HG03469 (cell line): ENCODE results near the gene TM4SF18.
"Not testable (repeated sequence)": the region's sequence is repeated elsewhere in the genome, so short reads cannot be mapped to it uniquely, and the experiment has no call there.

Experiments used
- ATAC-seq: cut with Tn5 transposase; IDR thresholded peaks from one replicate; pipeline ENCODE4 v1.9.1; 2021; ENCODE audit warnings: mild to moderate bottlenecking, moderate library complexity, moderate number of reproducible peaks; ENCODE audit not compliant: unreplicated experiment

The TM4SF18 gene

DNA sequence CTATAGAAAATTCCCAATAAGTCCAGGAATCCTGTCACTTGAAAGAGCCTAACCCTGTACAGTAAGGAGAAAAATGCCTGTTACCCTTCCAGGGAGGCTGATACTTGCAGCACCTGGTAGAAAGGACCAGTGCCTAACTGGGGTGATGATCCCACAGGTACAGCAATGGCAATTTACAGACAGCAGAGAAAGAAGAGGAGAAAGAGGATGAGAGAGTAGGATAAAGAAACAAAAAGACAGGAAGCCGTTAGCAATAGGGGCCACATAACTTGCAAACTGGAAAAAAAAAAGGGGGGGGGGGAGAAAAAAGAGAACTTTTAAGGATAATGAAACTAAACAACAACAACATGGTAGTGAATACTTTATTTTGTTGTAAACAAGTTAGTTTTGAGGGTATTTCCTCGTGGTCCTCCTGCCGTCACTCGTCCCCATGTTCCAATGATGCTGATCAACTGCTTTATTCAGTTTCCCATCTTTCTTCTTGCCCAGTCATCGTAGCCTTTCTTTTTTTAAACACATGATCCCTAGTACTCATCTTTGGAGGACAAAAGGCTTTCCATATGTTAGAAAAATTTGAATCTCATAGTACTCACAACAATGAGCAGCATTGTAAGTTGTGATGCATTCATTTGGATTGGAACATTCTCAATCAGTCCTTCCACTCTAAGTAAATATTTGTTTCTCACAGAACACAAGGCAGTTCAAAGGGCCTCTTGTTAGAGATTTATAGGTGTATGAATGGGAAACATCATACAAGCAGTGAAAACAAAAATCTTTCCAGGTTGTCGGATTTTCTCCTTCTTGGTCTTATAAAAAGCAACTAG lies 35.5 kb upstream of the TM4SF18 start:
- ATAC-seq: no peak

DNA sequence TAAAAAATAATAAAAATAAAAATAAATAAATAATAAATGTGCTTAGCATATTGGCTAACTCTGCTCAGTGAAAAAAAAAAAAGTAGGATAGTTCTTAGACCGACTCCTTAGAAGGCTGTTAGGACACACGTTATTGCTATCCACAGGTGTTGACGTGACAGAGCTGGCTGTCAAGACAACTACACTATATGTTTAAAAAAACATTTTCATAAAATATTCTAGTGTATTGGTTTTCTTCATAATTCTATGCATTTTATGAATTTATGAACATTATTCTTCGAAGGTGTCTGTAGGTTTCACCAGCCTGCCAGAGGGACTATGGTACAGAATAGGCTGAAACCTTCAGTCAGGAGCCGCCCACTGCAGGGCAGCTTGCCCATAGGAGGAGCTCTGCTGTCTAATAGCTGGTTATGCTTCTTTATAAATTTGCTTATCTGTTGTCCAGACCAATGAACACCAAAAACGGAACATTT lies 34.8 kb upstream of the TM4SF18 start:
- ATAC-seq: no peak

DNA sequence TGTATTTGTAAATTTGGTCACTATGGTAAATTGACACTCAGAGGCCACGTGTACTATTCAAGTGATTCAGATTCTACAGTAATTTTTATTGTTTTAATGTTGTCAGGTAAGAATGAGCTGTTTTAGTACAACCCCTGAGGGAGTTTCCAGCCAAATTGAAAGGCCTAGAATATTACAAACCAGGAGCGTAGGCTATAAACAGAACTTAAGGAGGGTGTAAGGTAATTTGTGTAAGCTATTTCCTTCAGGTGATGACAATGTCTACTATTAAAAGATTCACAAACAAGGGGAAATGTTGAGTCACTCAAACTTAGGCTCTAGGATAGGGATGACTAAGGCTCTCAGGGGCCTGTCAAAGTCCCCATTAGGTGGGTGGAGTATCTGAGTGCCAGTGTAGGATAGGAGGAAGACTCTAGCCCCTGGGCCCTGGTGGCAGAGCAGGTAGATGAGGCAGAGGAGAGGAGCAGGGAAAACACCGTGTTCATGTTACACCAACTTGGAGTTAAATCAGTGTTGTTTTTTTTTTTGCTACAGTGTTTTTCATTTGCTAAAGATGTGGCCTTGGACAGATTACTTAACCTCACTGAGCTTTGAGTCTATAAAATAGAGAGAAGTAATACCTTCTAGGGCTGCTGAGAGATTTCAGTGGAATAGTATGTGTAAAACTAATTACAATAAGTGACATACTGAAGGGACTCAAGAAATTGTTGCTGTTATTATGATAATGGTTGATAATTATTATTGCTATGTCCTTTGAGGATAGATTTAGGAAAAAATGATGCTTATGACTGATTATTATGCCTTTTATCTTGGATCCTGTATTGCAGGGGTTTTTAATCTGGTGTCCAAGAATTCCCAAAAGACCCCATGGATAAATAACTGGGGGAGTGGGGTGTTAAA lies 33.8 kb upstream of the TM4SF18 start:
- ATAC-seq: no peak

DNA sequence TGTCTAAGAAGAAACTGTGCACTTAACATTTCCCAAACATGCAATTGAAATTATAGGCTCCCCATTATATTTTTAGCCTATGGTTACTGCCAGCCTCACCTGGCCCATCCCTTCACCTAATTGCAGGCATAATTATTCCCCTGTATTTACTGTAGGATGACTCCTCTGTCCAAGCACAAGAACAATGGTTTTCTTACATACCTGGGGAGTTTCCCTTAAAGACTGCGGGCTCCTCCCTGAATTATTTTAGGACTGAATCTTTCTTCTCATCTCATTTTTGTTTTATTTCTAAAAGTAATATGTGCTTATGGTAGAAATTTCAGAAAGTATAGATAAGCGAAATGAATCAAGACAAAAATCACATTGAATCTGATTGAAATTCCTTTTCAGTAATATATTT lies 32.6 kb upstream of the TM4SF18 start:
- ATAC-seq: no peak

DNA sequence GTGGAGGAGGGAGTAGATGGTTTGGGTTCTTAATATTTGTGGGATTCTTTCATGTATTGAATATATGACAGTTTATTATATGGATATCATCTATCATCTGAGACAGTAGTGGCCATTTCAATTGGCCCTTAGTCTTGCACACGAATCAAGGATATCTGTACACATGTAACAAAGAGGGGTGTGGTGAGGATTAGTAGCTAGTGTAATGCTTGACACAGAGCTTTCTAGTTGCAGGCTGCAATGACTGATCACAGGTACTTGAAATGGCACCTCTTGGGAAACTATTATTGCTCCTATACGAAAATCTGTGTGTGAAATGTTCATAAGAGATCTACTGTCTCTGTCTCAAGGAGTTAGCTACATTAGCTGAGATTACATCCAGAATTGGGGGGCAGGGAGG lies 31.2 kb upstream of the TM4SF18 start:
- no peak for ATAC-seq

DNA sequence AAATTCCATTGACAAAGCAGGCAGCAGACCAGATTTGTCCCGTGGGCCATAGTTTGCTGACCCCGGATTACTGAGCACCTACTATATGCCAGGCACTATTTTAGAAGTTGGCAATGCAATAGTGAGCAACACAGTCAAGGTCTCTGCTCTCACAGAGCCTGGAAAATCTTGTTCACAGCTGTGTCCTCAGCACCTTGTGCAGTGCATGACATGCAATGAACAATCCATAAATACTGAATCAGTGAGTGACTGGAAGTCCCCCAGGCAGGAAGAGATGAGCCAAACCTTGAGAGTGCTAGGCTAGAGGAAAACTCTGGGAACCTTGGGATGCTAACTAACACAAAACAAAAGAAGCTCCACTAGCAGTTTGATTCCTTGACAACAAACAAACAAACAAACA lies 29.6 kb upstream of the TM4SF18 start:
- no peak for ATAC-seq

DNA sequence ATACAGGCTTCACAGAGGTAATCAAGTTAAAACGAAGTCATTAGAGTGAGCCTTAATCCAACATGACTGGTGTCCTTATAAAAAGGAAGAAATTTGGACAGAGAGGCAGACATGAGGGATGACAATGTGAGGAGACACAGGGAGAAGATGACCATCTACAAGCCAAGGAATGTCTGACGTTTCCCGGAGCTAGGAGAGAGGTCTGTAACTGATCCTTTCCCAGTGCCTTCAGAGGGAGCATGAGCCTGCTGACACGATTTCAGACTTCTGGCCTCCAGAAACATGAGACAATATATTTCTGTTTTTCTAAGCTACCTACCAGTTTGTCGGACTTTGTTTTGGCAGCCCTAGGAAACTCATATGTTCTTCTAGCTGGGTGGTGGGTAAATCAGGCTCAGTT lies 28.9 kb upstream of the TM4SF18 start:
- ATAC-seq: no peak

DNA sequence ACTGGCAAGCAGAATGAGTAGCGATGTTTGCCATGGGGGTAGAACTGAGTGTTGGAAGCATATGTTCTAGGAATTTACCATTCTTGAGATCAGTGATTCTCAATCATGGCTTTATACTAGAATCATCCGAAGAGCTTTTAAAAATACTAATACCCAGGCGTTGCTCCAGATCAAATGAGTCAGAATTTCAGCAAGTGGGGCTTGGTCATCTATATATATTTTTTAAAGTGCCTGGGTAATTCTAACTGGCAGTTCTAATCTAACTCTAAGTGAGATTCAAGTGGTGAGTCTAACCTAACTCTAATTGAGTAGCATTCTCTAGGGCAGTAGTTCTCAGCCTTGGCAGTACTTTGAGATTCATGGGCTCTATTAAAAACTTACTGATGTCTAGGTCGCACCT lies 23.2 kb upstream of the TM4SF18 start:
- no peak for ATAC-seq

DNA sequence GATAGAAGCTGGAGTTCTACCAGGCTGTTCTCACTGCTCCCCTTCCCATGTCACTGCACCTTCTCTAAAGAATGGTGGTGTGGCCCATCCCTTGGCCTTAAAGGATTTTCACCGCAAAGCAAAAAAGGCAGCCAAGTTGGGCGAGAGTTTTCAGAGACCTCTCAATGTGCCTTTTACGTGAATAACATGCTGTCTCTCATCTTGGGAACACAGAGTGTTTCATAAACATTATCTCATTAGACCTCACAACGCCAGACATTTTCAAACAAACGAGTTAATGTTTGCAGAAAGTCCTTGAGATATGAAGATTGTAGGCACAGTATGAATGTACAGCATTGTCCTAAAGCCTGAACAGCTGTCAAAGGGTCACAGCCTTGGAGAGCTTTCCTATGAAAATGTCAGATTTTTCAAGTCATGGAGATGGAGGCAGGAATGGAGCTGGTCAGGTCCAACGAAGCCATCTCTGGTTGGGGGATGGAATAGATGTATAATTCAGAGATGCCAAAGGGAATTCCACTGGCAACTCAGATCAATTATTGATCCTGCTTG lies 22.7 kb upstream of the TM4SF18 start:
- no peak for ATAC-seq

DNA sequence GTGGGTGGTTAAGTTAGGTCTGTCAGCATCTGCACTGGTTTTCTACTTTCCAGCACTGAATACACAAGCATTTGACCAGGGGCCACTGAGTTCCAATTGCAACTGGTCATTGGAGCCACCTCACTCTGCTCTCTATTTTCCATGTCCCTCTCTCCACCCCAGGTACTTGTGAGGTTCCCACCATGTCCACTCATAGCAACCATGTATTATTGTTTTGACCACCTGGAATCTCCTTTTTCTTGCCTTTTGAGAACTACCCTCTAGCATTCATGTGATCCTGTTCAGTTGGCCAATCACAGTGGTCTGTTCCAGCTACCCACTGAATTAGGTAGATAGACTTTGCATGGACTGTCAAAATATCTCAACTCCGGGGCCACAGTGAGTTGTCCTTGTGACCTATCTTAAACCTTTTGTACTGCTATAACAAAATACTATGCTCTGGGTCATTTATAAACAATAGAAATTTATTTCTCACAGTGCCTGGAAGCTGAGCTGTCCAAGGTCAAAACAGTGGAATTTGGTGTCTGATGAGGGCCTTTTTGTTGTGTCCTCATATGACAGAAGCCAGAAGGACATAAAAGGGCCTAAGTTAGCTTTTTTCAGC lies 20.2 kb upstream of the TM4SF18 start:
- ATAC-seq: no peak

DNA sequence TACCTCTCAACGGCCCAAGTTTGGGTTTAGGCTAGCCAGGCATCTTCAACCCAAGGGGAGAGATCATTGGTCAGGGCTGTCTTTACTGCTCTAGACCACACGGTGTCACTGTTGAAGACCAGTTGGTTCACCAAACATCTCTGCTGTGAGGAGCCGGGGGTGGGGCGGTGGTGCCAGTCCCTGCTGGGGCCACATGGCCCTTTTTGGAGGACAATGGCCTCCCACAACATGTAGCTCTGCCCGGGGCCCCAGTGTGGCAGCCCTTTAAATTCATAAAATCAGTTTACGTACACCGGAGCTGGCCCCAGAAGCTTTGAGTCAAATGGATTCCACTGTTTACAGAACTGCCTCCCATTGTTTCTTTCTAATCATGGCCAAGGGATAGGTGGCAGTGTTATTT lies 19.1 kb upstream of the TM4SF18 start:
- peak; percentile 85 for ATAC-seq

DNA sequence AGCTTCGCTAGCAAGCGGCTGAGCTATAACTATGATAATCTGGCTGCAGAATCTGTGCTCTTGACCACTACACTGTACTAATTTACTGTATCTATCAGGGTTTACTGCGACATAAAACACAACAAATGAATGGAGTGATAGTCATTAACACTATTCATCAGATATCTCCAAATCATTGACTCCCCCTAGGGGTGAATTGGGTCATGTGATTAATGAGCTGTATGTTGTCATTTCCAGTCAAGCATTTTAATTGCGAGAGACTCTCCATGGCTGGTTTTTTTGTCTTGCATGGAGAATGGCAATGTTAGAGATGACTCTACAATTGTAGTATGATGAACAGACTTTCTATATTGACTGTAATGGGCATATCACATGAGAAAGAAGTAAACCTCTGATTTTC lies 10.5 kb upstream of the TM4SF18 start:
- ATAC-seq: no peak

DNA sequence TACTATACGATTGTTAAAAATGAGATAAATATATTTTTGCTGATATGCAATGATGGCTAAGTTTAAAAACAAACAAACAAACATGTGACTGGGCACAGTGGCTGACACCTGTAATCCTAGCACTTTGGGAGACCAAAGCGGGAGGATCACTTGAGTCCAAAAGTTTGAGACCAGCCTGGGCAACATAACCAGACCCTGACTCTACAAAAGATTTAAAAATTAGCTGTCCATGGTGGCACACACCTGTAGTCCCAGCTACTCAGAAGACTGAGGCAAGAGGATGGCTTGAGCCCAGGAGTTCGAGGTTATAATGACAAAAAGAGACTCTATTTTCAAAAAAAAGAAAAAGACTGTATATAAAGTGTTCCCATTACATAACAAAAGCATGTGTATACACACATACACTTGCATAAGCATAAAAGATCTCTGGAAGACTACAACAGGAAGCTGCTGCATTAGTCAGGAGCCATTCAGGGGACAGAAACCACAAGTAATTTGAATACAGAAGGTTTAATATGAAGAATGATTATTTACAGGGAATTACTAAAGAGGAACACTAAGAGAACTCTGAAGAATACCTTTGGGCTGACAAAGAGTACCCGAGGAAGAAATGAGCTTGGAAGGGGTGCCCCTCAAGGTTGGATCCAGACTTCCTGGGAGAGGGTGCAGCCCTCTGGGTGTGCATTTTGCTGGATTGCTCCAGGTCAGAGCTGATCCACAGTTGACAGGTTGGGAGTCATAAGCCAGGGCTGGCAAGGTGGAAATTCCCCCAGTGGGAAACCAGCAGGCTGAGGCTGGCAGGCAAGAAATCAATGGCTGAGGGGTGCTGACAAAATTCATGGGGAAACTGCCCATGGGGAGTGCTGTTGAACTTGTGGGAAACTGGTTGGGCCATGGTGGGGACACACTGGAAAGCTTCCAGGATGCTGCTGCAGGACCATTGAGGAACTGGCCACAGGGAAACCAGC lies 9.3 kb upstream of the TM4SF18 start:
- no peak for ATAC-seq

DNA sequence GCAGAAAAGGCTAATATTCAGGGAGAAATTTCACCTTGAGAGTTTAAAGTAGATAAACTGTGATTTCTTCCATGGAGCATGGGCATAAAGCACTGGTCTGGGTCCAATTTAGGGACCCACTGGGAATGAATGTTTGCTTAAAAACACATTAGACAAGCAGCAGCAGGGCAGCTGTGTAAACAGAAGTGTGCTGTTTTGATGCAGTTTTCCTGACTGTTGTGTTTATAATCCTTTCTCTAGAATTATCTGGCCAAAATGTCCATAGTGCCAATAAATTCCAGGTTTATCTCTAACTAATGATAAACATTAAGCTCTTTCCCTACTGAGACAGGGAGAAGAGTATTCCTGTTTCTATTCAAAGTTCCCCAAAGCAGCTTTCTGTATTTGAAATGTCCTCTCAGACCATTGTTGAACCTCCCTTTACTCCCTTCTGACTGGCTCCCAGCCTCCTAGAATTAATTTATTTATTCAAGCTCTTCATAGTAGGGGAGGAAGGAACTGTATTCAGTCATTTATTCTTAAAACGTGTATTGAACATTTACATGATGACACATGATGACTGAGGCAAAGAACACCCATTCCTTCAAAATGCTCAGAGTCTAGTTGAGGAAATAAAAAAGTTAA lies 7.0 kb upstream of the TM4SF18 start:
- no peak for ATAC-seq

DNA sequence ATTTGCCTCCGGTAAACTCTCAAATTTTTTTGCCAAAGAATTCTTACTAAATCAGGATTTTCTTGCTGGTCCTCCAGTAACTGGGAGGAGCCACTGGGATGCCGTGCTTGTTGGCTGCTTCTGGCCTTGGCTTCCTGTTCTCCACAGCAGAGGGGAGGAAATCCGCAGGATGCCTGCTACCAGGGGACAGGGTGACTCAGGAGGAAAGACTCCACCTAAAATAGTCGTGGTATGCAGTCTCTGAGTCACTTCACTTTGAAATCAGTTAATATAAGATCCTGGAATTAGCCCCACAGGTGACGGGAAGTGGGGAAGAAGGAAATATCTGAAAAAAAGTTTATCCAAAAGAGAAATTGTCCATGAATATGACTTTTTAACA lies 6.5 kb upstream of the TM4SF18 start:
- no peak for ATAC-seq

DNA sequence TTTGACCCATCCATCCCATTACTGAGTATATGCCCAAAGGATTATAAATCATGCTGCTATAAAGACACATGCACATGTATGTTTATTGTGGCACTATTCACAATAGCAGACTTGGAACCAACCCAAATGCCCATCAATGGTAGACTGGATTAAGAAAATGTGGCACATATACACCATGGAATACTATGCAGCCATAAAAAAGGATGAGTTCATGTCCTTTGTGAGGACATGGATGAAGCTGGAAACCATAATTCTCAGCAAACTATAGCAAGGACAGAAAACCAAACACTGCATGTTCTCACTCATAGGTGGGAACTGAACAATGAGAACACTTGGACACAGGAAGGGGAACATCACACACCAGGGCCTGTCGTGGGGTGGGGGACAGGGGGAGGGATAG lies 4.0 kb upstream of the TM4SF18 start:
- not testable (repeated sequence) for ATAC-seq

DNA sequence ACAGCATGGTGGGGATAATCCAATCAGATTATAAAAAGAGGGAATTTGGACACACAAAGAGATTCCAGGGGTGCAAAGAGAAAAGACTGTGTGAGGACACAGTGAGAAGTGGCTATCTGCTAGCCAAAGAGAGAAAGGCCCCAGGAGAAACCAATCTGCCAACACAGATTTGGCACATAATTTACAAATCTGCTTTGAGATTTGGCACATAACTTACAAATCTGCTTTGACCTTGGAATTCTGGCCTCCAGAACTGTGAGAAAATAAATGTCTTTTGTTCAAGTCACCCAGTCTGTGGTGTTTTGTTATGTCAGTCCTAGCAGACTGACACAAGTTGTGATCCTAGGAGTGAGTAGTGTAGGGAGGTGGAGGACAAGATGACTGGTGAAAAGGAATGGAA lies 3.5 kb upstream of the TM4SF18 start:
- no peak for ATAC-seq

DNA sequence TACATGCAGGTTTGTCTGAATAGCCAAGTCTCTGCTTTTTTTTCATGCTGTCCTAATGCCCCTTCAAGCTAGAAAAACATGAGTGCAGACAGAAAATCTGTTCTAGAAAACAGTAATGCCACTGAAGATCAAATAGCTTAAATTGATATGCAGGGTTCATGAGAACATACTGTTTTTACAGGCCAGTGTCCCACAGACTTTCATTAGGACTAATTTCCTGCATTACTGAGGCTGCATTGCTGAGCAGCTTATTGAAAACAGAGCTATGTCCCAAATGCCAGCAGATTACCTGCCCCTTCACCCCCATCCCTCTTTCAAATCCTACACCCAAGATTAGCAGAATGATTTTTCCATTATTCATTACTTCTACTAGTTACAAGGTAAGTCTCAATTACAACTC lies 665 bp downstream of the TM4SF18 start:
- ATAC-seq: no peak

DNA sequence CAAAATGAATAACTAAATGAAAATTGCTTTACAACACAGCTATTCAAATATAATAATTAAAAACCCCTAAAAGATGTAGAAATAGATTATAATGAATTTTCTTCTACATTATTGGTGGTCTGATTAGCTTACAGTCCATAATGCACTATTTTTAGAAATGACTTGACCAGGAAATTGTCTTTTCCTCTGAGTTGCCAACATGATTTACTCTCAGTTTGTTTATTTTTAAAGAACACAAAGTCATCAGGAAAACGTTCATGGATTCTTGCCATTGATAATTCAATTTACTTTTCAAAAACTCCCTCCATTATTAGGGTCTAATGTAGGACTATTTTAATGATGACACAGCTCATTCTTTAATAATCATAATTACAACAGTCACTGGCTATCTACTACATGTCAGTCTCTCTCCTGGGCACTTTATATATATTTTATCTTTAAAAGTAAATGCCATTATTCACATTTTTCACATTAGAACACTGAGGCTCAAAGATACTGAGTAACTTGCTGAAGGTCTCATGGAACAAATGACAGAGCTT lies 1.1 kb downstream of the TM4SF18 start:
- no peak for ATAC-seq
